Measurements from ENCODE around the gene PPT2.

DNA sequence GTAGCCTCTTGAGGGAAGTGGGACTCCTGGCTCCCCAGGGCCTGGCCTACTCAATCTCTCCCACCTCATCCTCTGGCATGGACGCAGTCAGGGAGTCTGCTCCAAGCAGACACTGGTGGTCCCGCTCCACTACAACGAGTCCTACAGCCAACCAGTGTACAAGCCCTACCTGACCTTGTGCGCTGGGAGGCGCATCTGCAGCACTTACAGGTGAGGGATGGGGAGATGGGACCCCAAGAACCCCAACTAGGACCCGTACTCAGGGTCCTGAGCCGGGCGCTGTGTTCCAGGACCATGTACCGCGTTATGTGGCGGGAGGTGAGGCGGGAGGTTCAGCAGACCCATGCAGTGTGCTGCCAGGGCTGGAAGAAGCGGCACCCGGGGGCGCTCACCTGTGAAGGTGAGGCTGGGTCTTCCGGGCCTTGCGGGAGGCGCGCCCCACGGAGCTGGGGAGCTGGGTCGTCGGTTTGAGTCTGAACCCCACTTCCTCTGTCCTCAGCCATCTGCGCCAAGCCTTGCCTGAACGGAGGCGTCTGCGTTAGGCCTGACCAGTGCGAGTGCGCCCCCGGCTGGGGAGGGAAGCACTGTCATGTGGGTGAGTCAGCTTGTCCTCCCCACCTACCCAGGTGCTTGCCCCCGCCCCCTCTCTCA is 12.6 kb downstream of the PPT2 start:
- TF ChIP-seq EZH2 (IDR thresholded peaks at IDR 0.05; ENCODE audit: borderline replicate concordance) (no peak), EZH2phosphoT487 (IDR thresholded peaks at IDR 0.05; ENCODE audit: low read depth, severe bottlenecking, unreplicated experiment) (no peak)
- TF ChIP-seq, protein P1, sequence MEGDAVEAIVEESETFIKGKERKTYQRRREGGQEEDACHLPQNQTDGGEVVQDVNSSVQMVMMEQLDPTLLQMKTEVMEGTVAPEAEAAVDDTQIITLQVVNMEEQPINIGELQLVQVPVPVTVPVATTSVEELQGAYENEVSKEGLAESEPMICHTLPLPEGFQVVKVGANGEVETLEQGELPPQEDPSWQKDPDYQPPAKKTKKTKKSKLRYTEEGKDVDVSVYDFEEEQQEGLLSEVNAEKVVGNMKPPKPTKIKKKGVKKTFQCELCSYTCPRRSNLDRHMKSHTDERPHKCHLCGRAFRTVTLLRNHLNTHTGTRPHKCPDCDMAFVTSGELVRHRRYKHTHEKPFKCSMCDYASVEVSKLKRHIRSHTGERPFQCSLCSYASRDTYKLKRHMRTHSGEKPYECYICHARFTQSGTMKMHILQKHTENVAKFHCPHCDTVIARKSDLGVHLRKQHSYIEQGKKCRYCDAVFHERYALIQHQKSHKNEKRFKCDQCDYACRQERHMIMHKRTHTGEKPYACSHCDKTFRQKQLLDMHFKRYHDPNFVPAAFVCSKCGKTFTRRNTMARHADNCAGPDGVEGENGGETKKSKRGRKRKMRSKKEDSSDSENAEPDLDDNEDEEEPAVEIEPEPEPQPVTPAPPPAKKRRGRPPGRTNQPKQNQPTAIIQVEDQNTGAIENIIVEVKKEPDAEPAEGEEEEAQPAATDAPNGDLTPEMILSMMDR (IDR thresholded peaks at IDR 0.05; ENCODE audit: poor library complexity): no peak
